Keratinocyte (primary cell): ENCODE data around the gene SEC61A1. TPM values are rescaled to one million over a fixed set of nuclear protein-coding genes. Genes with fewer than 3 reads are reported as not detected.

Source experiments
- DNase-seq: peaks from one replicate; pipeline ENCODE4 v3.0.0-alpha.2; 2011; ENCODE audit warnings: low read depth, missing footprints, low spot score
- FAIRE-seq: peaks from 2 replicates; lab custom pipeline; 2011; peaks lifted over from hg19 to GRCh38; lab: Jason Lieb, UNC
- H2AFZ ChIP-seq: 2 replicates; pipeline ENCODE4 v1.6.0; 2012; ENCODE audit warnings: low read length, control low read depth, inconsistent platforms; ENCODE audit not compliant: control insufficient read depth
- H3K27ac ChIP-seq: 2 replicates; pipeline ENCODE4 v1.5.1; 2011; ENCODE audit warnings: low read length; ENCODE audit not compliant: control insufficient read depth, insufficient read depth
- H3K27me3 ChIP-seq: 3 replicates; pipeline ENCODE4 v1.6.0; 2011; ENCODE audit warnings: low read length; ENCODE audit not compliant: control insufficient read depth, insufficient read depth; ENCODE audit errors: extremely low read depth
- H3K36me3 ChIP-seq, 2 experiments: 2 replicates in 1 of 2; 3 replicates in 1 of 2; pipeline ENCODE4 v1.5.1; 2011; ENCODE audit warnings: low read length in 2 of 2, mild to moderate bottlenecking in 1 of 2; ENCODE audit not compliant: control insufficient read depth in 2 of 2, insufficient read depth in 2 of 2; ENCODE audit errors: extremely low read depth in 1 of 2
- H3K4me1 ChIP-seq: 3 replicates; pipeline ENCODE4 v1.5.1; 2011; ENCODE audit warnings: low read length; ENCODE audit not compliant: control insufficient read depth, insufficient read depth; ENCODE audit errors: extremely low read depth
- H3K4me2 ChIP-seq: 3 replicates; pipeline ENCODE4 v1.6.0; 2011; ENCODE audit warnings: low read depth, low read length; ENCODE audit not compliant: control insufficient read depth, insufficient read depth; ENCODE audit errors: extremely low read depth
- H3K4me3 ChIP-seq, 3 experiments: fragments of 200-600 bp in 1 of 3; sonication (generic) in 1 of 3; 2 replicates in 2 of 3; 3 replicates in 1 of 3; pipeline ENCODE4 v1.5.1; 2011 to 2016; ENCODE audit warnings: low read length in 3 of 3, mild to moderate bottlenecking in 3 of 3, control low read depth in 2 of 3, inconsistent platforms in 1 of 3, low read depth in 1 of 3, mixed read lengths in 1 of 3, mixed run types in 1 of 3, moderate library complexity in 1 of 3; ENCODE audit not compliant: control insufficient read depth in 2 of 3, insufficient read depth in 2 of 3; ENCODE audit errors: extremely low read depth in 1 of 3
- H3K79me2 ChIP-seq: 2 replicates; pipeline ENCODE4 v1.6.0; 2012; ENCODE audit warnings: low read length; ENCODE audit not compliant: control insufficient read depth, insufficient read depth
- H3K9ac ChIP-seq: 3 replicates; pipeline ENCODE4 v1.6.0; 2011; ENCODE audit warnings: low read length; ENCODE audit not compliant: control insufficient read depth, insufficient read depth; ENCODE audit errors: extremely low read depth
- H3K9me1 ChIP-seq: 3 replicates; pipeline ENCODE4 v1.6.0; 2011; ENCODE audit warnings: low read length; ENCODE audit not compliant: control insufficient read depth, insufficient read depth; ENCODE audit errors: extremely low read depth
- H3K9me3 ChIP-seq: 2 replicates; pipeline ENCODE4 v1.5.1; 2012; ENCODE audit warnings: low read depth, low read length; ENCODE audit not compliant: control insufficient read depth
- H4K20me1 ChIP-seq: 3 replicates; pipeline ENCODE4 v1.6.0; 2011; ENCODE audit warnings: low read length; ENCODE audit not compliant: control insufficient read depth, insufficient read depth; ENCODE audit errors: extremely low read depth
- CTCF ChIP-seq, 3 experiments: IDR thresholded peaks in 1 of 3; conservative IDR thresholded peaks in 1 of 3; optimal IDR thresholded peaks in 1 of 3; 2 replicates in 2 of 3; 3 replicates in 1 of 3; pipeline versions ENCODE3 to v1.5.1; 2011; ENCODE audit warnings: low read length in 3 of 3, mild to moderate bottlenecking in 3 of 3, moderate library complexity in 2 of 3, control low read depth in 1 of 3, inconsistent platforms in 1 of 3; ENCODE audit not compliant: insufficient read depth in 2 of 3; ENCODE audit errors: extremely low read depth in 1 of 3
- EZH2 ChIP-seq: IDR thresholded peaks from one replicate; pipeline ENCODE4 v1.6.1; 2012; ENCODE audit warnings: inconsistent platforms, mild to moderate bottlenecking, low read length, moderate library complexity
- dilution Hi-C: fragments of 300-500 bp; cut with MboI; formaldehyde crosslinking; loops from one replicate; pipeline ENCODE4 v1.7.0; 2020; ENCODE audit warnings: low sequenced_read_pairs; ENCODE audit not compliant: extremely low pct_ligation_motif_present
- polyA plus RNA-seq, 5 experiments: library from polyadenylated mRNA; depleted of rRNA in 3 of 5; stranded (reverse) in 3 of 5; stranded (forward) in 1 of 5; unstranded in 1 of 5; fragments of >200 nt; gene quantifications; 1 replicate in 1 of 5; 2 replicates in 3 of 5; 3 replicates in 1 of 5; pipeline versions ENCODE4 v1.2.1 to v1.2.3, GENCODE V29; 2011 to 2012; ENCODE audit warnings: missing spikeins in 2 of 5, low read depth in 1 of 5, low replicate concordance in 1 of 5

The SEC61A1 gene
- polyA plus RNA-seq, 1 donor (not counting 4 experiments of a cell fraction or from before 2014, with no cell fraction given): 306 TPM

DNA sequence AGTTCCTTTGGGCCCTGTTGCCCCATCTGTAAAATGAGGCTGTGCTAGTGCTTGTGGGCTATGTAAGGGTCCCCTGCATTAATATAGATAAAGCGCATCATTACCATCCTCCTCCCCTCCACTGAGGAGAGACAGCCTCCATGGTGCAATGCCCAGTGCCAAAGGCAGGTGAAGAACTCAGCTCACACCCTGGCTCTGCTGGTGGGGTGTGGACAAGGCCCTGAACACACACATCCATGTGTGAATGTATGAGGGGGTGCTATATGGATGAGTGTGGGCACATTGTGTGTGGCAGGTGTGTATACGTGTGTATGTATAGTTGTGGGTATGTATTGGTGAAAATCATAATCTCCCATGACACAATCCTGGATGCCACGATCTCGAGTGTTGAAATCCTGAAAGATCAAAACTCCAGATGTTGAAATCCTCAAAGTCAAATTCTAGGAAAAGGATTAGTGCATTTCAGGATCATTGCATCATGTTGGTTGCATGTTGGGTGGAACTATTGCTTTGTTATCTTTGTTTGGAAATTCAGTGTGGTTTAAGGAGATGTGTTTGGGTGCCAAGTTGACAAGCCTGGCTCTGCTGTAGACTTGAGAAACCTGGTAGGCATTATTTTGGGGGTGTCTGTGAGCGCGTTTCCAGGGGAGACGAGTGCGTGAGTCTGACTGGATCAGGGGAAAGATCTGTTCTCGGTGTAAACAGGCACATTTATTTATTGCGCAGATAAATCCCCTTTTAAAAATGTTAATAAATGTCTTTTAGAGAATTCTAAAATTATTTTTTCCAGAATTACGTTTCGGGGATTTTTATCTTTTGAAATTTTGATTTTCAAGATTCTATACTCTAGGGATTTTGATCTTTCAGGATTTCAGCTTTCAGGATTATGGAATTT lies 42.0 kb upstream of the SEC61A1 start:
- Histone ChIP-seq H3K9me3 (no peaks in the 10 kb centered on the region), H3K4me2 (peak overlapping the region; percentile 79), H3K27me3 (no peaks in the 10 kb centered on the region), H3K4me1 (peaks cover 20% of the 10 kb centered on the region), H3K36me3 (no peaks in the 10 kb centered on the region), H3K9me1 (no peaks in the 10 kb centered on the region), H3K9ac (peak overlapping the region; percentile 7), H4K20me1 (no peaks in the 10 kb centered on the region), H2AFZ (no peak overlapping the region), H3K4me3 (no peak overlapping the region), H3K79me2 (no peaks in the 10 kb centered on the region), H3K27ac (peak overlapping the region; percentile 27)
- dilution Hi-C loops: no loop called here
- FAIRE-seq (peak; percentile 49), DNase-seq (no peak)
- no peak for TF ChIP-seq EZH2
- TF ChIP-seq CTCF (optimal IDR thresholded peaks at IDR 0.05 in 1 of 3, IDR thresholded peaks at IDR 0.05 in 1 of 3, conservative IDR thresholded peaks at IDR 0.05 in 1 of 3; ENCODE audit: extremely low read depth in 1 of 3, insufficient read depth in 2 of 3, low read length in 3 of 3): no peak

- DNase-seq (peak; percentile 11), FAIRE-seq (peak; percentile 55)
- H3K4me3 ChIP-seq: peak overlapping the region in 1 of 3 experiments; percentile 35
- no peaks in the 10 kb centered on the region for H4K20me1 ChIP-seq
- peak overlapping the region; percentile 73 for H2AFZ ChIP-seq
- H3K27me3 ChIP-seq: no peaks in the 10 kb centered on the region
- no peaks in the 10 kb centered on the region for H3K36me3 ChIP-seq
- H3K27ac ChIP-seq: peak overlapping the region; percentile 22
- H3K9ac ChIP-seq: peak overlapping the region; percentile 34
- no peaks in the 10 kb centered on the region for H3K9me1 ChIP-seq
- TF ChIP-seq CTCF (optimal IDR thresholded peaks at IDR 0.05 in 1 of 3, IDR thresholded peaks at IDR 0.05 in 1 of 3, conservative IDR thresholded peaks at IDR 0.05 in 1 of 3; ENCODE audit: extremely low read depth in 1 of 3, insufficient read depth in 2 of 3, low read length in 3 of 3) (peak; percentile 60 to 71 (median 67)), EZH2 (no peak)
- no peaks in the 10 kb centered on the region for H3K79me2 ChIP-seq
- H3K4me1 ChIP-seq: peaks cover 20% of the 10 kb centered on the region
- peak overlapping the region; percentile 79 for H3K4me2 ChIP-seq
- dilution Hi-C loops: no loop called here
- no peaks in the 10 kb centered on the region for H3K9me3 ChIP-seq
Measured at GRCh38 chr3:128011140-128011539, 41.1 kb upstream of the SEC61A1 start.
